Peyer's patch (tissue), 4 donors: ENCODE data around the gene CXCL14. TPM values are rescaled to one million over a fixed set of nuclear protein-coding genes. Genes with fewer than 3 reads are reported as not detected.

Experiments
- DNase-seq, 3 donors: peaks; one replicate each; pipeline ENCODE4 v3.0.0-alpha.2; 2017 to 2019
- H3K27ac ChIP-seq, 4 donors: fragments of 200-600 bp; sonication (generic); one replicate each; pipeline ENCODE4 v1.5.1; 2016 to 2019
- H3K27me3 ChIP-seq, 2 donors: fragments of 200-600 bp; sonication (generic); one replicate each; pipeline ENCODE4 v1.5.1; 2019
- H3K36me3 ChIP-seq, 3 donors: fragments of 200-600 bp; sonication (generic); one replicate each; pipeline ENCODE4 v1.5.1; 2016 to 2019
- H3K4me1 ChIP-seq, 4 donors: fragments of 200-600 bp; sonication (generic); one replicate each; pipeline ENCODE4 v1.5.1; 2016 to 2019
- H3K4me3 ChIP-seq, 4 donors: fragments of 200-600 bp; sonication (generic); 1 replicate in 3 of 4; 2 replicates in 1 of 4; pipeline ENCODE4 v1.5.1; 2016 to 2019; ENCODE audit warnings: mild to moderate bottlenecking in 1 of 4
- H3K9me3 ChIP-seq, 4 donors: fragments of 200-600 bp; sonication (generic); one replicate each; pipeline ENCODE4 v1.5.1; 2016 to 2019; ENCODE audit warnings: mild to moderate bottlenecking in 1 of 4
- POLR2A ChIP-seq, 2 donors: fragments of 450-650 bp; IDR thresholded peaks; one replicate each; pipeline ENCODE4 v1.5.1; 2017; ENCODE audit warnings: antibody characterized with exemption in 2 of 2, mild to moderate bottlenecking in 2 of 2, moderate library complexity in 2 of 2
- total RNA-seq, 4 donors: library from RNA; depleted of rRNA; stranded (reverse); fragments of >200 nt; gene quantifications; one replicate each; pipeline ENCODE4 v1.1.0, GENCODE V29; 2016
- TF ChIP-seq, protein P1 (sequence below), 6 experiments: fragments of 450-650 bp in 4 of 6; fragments of 200-600 bp in 2 of 6; sonication (generic) in 1 of 6; IDR thresholded peaks; one replicate each; pipeline ENCODE4 v1.5.1; 2017 to 2019; ENCODE audit warnings: antibody characterized with exemption in 6 of 6, mild to moderate bottlenecking in 3 of 6, moderate library complexity in 1 of 6

Gene CXCL14, protein sequence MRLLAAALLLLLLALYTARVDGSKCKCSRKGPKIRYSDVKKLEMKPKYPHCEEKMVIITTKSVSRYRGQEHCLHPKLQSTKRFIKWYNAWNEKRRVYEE
- 100 to 1,000 TPM in 1 of 4 donors, 10 to 100 TPM in 3; 17.3 to 122 (median 23.4) TPM for total RNA-seq

DNA sequence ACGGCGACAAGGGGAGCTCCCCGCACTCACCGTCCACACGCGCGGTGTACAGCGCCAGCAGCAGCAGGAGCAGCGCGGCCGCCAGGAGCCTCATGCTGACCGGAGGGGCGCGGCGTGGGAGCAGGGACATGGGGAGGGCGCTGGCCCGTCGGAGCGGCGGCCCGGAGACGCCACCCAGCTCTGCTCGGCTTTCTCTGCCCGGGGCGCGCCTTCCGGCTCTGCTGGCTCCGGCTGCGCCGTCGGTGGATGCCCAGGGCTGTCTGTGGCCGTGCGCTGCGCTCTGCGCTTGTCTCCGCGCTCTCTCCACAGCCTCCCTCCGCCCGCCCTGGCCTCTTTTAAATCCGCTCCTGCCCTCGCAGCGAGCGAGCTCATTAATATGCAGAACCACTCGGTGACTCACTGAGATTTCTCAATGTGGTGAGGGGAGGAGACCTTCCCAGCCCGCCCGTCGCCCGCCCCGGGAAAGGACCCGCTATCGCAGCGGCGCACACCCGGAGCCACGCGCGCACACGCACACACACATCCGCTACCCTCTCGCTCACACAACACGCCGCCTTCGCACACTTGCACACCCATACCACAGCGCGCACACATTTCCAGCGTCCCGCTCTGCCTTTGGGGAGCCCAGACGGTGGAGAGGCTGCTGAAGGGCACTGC, at the start of gene CXCL14:
CXCL14 (minus strand) TSS at position 307 of the 657 bp plus-strand sequence; CDS start at position 94, 213 bp downstream.
- H3K9me3 ChIP-seq = no peaks in the 10 kb centered on the region
- no peaks in the 10 kb centered on the region for H3K4me1 ChIP-seq
- peak in 1 of 3 donors; percentile 59 for DNase-seq
- peak within 1 kb of the TSS; percentile 21 to 45 (median 30) for H3K4me3 ChIP-seq
- no peaks in the 10 kb centered on the region for H3K27me3 ChIP-seq
- H3K36me3 ChIP-seq = no peaks in the 10 kb centered on the region
- TF ChIP-seq, protein P1, sequence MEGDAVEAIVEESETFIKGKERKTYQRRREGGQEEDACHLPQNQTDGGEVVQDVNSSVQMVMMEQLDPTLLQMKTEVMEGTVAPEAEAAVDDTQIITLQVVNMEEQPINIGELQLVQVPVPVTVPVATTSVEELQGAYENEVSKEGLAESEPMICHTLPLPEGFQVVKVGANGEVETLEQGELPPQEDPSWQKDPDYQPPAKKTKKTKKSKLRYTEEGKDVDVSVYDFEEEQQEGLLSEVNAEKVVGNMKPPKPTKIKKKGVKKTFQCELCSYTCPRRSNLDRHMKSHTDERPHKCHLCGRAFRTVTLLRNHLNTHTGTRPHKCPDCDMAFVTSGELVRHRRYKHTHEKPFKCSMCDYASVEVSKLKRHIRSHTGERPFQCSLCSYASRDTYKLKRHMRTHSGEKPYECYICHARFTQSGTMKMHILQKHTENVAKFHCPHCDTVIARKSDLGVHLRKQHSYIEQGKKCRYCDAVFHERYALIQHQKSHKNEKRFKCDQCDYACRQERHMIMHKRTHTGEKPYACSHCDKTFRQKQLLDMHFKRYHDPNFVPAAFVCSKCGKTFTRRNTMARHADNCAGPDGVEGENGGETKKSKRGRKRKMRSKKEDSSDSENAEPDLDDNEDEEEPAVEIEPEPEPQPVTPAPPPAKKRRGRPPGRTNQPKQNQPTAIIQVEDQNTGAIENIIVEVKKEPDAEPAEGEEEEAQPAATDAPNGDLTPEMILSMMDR (IDR thresholded peaks at IDR 0.05) = no peak
- TF ChIP-seq POLR2A (IDR thresholded peaks at IDR 0.05) = peak in 1 of 2 donors; percentile 35
- H3K27ac ChIP-seq = peak within 1 kb of the TSS; percentile 27 to 80 (median 57)

DNA sequence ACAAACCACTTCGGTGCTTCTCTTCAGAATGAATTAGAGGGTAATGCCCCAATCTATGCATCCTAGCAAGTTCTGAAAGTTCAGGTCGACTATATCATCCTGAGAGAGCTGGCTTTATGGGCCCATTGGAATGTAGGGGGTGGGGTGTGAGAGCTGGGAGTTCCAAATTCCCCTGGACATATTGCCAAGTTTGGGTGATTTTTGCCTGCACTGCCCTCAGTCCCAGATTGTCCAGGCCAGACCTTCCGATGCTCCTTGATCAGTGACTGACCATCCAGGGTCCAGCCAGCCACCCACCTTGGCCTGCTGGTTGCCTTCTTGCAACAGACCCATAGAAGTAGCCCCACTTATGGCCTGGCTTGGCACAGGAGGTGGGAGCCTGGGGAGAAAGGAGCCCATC, 47.8 kb upstream of the CXCL14 start:
- H3K27me3 ChIP-seq = no peaks in the 10 kb centered on the region
- no peak overlapping the region for H3K4me3 ChIP-seq
- no peaks in the 10 kb centered on the region for H3K36me3 ChIP-seq
- no peaks in the 10 kb centered on the region for H3K9me3 ChIP-seq
- H3K27ac ChIP-seq = peak overlapping the region in 2 of 4 donors; percentile 39 to 52
- no peak for TF ChIP-seq POLR2A (IDR thresholded peaks at IDR 0.05)
- TF ChIP-seq, protein P1 (IDR thresholded peaks at IDR 0.05) = no peak
- no peak for DNase-seq
- H3K4me1 ChIP-seq = no peaks in the 10 kb centered on the region

DNA sequence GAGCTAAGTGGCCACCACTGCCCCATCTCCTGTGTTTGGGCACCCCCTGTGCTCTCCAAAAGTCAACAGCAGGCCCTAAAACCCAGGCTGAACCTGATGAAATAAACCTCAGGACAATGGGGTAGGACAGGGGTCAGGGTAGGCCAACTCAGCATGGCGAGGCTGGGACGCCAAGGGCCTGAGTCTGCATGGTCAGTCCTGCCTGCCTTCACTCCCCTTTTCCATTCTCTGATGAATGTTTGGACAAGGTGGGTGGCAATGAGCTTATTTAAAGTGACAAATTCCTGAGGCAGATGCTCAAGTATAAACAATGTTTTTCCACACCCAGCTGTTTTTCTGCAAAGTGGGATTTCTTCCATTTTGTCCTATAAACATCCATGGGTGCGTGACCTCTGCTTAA, 47.2 kb upstream of the CXCL14 start:
- no peak for DNase-seq
- H3K4me1 ChIP-seq = no peaks in the 10 kb centered on the region
- H3K27me3 ChIP-seq = no peaks in the 10 kb centered on the region
- H3K27ac ChIP-seq = peak overlapping the region in 1 of 4 donors; percentile 15
- no peaks in the 10 kb centered on the region for H3K36me3 ChIP-seq
- H3K9me3 ChIP-seq = no peaks in the 10 kb centered on the region
- no peak overlapping the region for H3K4me3 ChIP-seq
- no peak for TF ChIP-seq POLR2A (IDR thresholded peaks at IDR 0.05)
- TF ChIP-seq, protein P1 (IDR thresholded peaks at IDR 0.05) = no peak

DNA sequence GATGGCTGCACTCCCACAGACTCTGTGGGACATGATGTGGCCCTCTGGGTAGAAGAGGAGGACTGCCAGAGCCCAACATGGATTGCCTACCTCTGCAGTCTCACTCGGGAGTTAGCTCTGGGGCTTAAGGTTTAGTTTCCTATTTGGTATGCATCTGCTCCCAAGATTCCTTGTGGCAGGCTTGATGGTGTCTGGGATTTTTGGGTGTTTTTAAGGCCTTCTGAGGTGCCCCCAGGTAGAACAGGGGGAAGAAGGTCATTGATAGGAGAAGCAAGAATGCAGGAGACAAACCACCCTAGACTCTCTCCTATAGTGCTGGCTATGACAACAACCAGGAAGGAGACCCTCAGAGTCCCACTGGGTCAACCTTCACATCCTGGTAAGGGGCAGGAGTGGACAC, 46.7 kb upstream of the CXCL14 start:
- Histone ChIP-seq H3K36me3 (no peaks in the 10 kb centered on the region), H3K9me3 (no peaks in the 10 kb centered on the region), H3K27me3 (no peaks in the 10 kb centered on the region), H3K4me3 (no peak overlapping the region), H3K27ac (peak overlapping the region in 1 of 4 donors; percentile 15), H3K4me1 (no peaks in the 10 kb centered on the region)
- no peak for DNase-seq
- TF ChIP-seq, protein P1 (IDR thresholded peaks at IDR 0.05) = no peak
- TF ChIP-seq POLR2A (IDR thresholded peaks at IDR 0.05) = no peak

DNA sequence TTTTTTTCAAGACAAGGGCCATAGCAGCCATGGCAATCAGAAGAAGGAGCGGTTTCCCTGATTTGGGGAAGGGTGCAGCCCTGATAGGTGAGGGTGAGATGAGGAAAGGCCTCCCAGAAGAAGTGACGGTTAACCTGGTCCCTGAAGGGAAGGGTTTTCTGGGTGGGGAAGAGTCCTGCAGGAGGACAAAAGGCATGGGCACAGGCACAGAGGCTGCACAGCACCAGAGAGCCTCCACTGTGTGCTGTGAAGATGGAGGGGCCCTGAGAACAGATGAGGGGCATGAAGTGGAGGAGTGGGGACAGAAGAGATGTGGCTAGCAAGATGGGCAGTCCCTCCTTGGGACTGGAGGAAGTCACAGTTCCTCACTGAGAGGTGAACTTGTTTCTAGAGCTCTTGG, 46.3 kb upstream of the CXCL14 start:
- no peak for TF ChIP-seq POLR2A (IDR thresholded peaks at IDR 0.05)
- TF ChIP-seq, protein P1 (IDR thresholded peaks at IDR 0.05) = no peak
- H3K36me3 ChIP-seq = no peaks in the 10 kb centered on the region
- H3K4me1 ChIP-seq = no peaks in the 10 kb centered on the region
- H3K27me3 ChIP-seq = no peaks in the 10 kb centered on the region
- no peak for DNase-seq
- no peaks in the 10 kb centered on the region for H3K9me3 ChIP-seq
- H3K27ac ChIP-seq = no peak overlapping the region
- no peak overlapping the region for H3K4me3 ChIP-seq
